Breast epithelium (tissue), 3 donors: Measurements from ENCODE around the gene MYO5A.

ENCODE experiments used
- POLR2AphosphoS5 ChIP-seq, 3 donors: sonication (generic); formaldehyde crosslinking; IDR thresholded peaks; one replicate each; pipeline ENCODE4 v1.6.1; 2017; ENCODE audit warnings: antibody characterized with exemption in 3 of 3
- TF ChIP-seq, protein P1 (sequence below), 3 donors: fragments of 450-650 bp; IDR thresholded peaks; one replicate each; pipeline ENCODE4 v1.5.1; 2016 to 2017; ENCODE audit warnings: antibody characterized with exemption in 3 of 3, mild to moderate bottlenecking in 3 of 3, moderate library complexity in 3 of 3

DNA sequence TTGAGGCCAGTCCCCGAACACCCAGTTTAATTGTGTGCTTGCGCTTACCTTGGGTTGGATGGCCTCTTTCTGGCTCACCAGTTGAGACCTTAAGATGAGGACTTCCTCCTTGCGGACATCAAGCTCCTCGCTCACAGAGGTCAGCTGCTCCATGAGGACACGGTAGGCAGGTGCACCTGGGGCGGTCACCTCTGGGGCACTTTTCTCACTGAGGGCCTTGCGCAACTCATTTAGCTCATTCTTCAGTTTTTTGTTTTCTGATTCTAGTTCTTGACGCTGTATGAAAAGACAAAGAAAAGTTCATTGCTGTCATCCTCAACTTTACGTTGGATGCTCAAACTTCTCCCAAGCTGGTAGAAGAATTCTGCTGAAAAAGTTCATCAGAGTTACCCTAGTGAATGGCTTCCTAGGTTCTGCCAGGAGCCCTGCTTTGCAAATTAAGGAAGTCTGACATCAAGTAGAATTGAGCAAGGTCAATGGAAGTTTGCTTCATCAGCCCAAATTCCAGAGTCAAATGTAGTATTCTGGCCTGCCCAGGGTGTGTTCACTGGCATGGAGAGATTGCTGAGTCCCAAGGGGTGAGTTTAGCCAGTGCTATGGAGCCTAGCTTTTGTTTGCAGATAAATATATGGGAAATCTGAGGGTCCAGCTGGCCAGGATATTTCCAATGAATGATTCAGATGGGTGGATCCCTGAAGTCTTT, 177.3 kb downstream of the MYO5A start:
- TF ChIP-seq, protein P1, sequence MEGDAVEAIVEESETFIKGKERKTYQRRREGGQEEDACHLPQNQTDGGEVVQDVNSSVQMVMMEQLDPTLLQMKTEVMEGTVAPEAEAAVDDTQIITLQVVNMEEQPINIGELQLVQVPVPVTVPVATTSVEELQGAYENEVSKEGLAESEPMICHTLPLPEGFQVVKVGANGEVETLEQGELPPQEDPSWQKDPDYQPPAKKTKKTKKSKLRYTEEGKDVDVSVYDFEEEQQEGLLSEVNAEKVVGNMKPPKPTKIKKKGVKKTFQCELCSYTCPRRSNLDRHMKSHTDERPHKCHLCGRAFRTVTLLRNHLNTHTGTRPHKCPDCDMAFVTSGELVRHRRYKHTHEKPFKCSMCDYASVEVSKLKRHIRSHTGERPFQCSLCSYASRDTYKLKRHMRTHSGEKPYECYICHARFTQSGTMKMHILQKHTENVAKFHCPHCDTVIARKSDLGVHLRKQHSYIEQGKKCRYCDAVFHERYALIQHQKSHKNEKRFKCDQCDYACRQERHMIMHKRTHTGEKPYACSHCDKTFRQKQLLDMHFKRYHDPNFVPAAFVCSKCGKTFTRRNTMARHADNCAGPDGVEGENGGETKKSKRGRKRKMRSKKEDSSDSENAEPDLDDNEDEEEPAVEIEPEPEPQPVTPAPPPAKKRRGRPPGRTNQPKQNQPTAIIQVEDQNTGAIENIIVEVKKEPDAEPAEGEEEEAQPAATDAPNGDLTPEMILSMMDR (IDR thresholded peaks at IDR 0.05), result no peak
- no peak for TF ChIP-seq POLR2AphosphoS5 (IDR thresholded peaks at IDR 0.05)
